NCI-H82 (cell line): ENCODE data around the gene HSPA12A.

ENCODE experiments used
- DNase-seq: peaks from one replicate; lab custom pipeline; 2025; lab: John Stamatoyannopoulos, UW

HSPA12A gene

GRCh38 chr10:116690356-116691322, 51.7 kb downstream of the HSPA12A start:
- no peak for DNase-seq

- no peak for DNase-seq
Observed at GRCh38 chr10:116689744-116690143, 52.6 kb downstream of the HSPA12A start.

GRCh38 chr10:116688741-116689495, 53.4 kb downstream of the HSPA12A start:
- no peak for DNase-seq

- DNase-seq, result no peak
Observed at GRCh38 chr10:116688241-116688711, 54.1 kb downstream of the HSPA12A start.

- no peak for DNase-seq
Observed at GRCh38 chr10:116687633-116688032, 54.7 kb downstream of the HSPA12A start.

GRCh38 chr10:116686632-116687031, 55.7 kb downstream of the HSPA12A start:
- DNase-seq, result peak; percentile 7

- DNase-seq, result no peak
Observed at GRCh38 chr10:116685807-116686206, 56.6 kb downstream of the HSPA12A start.

- DNase-seq, result no peak
Observed at GRCh38 chr10:116684781-116685180, 57.6 kb downstream of the HSPA12A start.

GRCh38 chr10:116683821-116684220, 58.5 kb downstream of the HSPA12A start:
- DNase-seq, result no peak

GRCh38 chr10:116683166-116683565, 59.2 kb downstream of the HSPA12A start:
- peak; percentile 24 for DNase-seq

GRCh38 chr10:116679351-116679750, 63.0 kb downstream of the HSPA12A start:
- no peak for DNase-seq

GRCh38 chr10:116676633-116677032, 65.7 kb downstream of the HSPA12A start:
- no peak for DNase-seq

- DNase-seq, result no peak
Observed at GRCh38 chr10:116676118-116676517, 66.2 kb downstream of the HSPA12A start.

- no peak for DNase-seq
Observed at GRCh38 chr10:116674901-116675423, 67.4 kb downstream of the HSPA12A start.

- DNase-seq, result no peak
Observed at GRCh38 chr10:116673866-116674265, 68.5 kb downstream of the HSPA12A start.

- no peak for DNase-seq
Observed at GRCh38 chr10:116672891-116673290, 69.5 kb downstream of the HSPA12A start.

- no peak for DNase-seq
Observed at GRCh38 chr10:116671274-116671926, 71.0 kb downstream of the HSPA12A start.

GRCh38 chr10:116670706-116671105, 71.7 kb downstream of the HSPA12A start:
- DNase-seq, result no peak

GRCh38 chr10:116669832-116670644, 72.3 kb downstream of the HSPA12A start:
- peak; percentile 57 for DNase-seq

GRCh38 chr10:116669080-116669479, 73.3 kb downstream of the HSPA12A start:
- DNase-seq, result no peak

- no peak for DNase-seq
Observed at GRCh38 chr10:116668446-116668845, 73.9 kb downstream of the HSPA12A start.
